GM12878 (cell line): ENCODE measurements around the gene NIPSNAP3A. TPM values are rescaled to one million over a fixed set of nuclear protein-coding genes. Genes with fewer than 3 reads are reported as not detected.

Experiments used
- CEBPZ ChIP-seq: fragments of 150-350 bp; IDR thresholded peaks from 2 replicates; pipeline ENCODE4 v1.6.1; 2016; ENCODE audit warnings: low read depth, low read length
- CREM ChIP-seq: IDR thresholded peaks from 2 replicates; pipeline ENCODE4 v1.6.1; 2014; ENCODE audit warnings: antibody characterized with exemption, low read depth
- EGR1 ChIP-seq, 2 experiments: IDR thresholded peaks; 1 replicate in 1 of 2; 2 replicates in 1 of 2; pipeline ENCODE4 v1.6.1; 2011 to 2012; ENCODE audit warnings: low read depth in 2 of 2, low read length in 2 of 2, borderline replicate concordance in 1 of 2, mild to moderate bottlenecking in 1 of 2, moderate library complexity in 1 of 2
- EZH2 ChIP-seq: IDR thresholded peaks from 2 replicates; pipeline ENCODE4 v1.6.1; 2012; ENCODE audit warnings: low read depth, mild to moderate bottlenecking, control low read depth, inconsistent platforms, low read length, borderline replicate concordance; ENCODE audit not compliant: control insufficient read depth
- HDAC6 ChIP-seq: fragments of 200-600 bp; sonication (generic); IDR thresholded peaks from one replicate; pipeline ENCODE4 v1.8.0; 2017; ENCODE audit warnings: antibody characterized with exemption; ENCODE audit not compliant: unreplicated experiment
- MTA3 ChIP-seq: IDR thresholded peaks from 2 replicates; pipeline ENCODE4 v1.6.1; 2012; ENCODE audit warnings: low read length, inconsistent platforms, borderline replicate concordance
- NKRF ChIP-seq: fragments of 450-650 bp; conservative IDR thresholded peaks from 2 replicates; pipeline ENCODE4 v1.6.1; 2017; ENCODE audit warnings: mild to moderate bottlenecking, moderate library complexity
- NRF1 ChIP-seq: conservative IDR thresholded peaks from 2 replicates; pipeline ENCODE4 v1.6.1; 2011; ENCODE audit warnings: mild to moderate bottlenecking, low read depth, low read length, improper control_type of control experiment
- RAD21 ChIP-seq: IDR thresholded peaks from 2 replicates; pipeline ENCODE4 v1.6.1; 2011; ENCODE audit warnings: mild to moderate bottlenecking, low read depth, low read length, moderate library complexity; ENCODE audit not compliant: insufficient read depth
- SKIL ChIP-seq: fragments of 450-650 bp; IDR thresholded peaks from 2 replicates; pipeline ENCODE4 v1.6.1; 2017; ENCODE audit warnings: mild to moderate bottlenecking, low read depth, inconsistent platforms; ENCODE audit not compliant: poor library complexity, severe bottlenecking
- SMAD5 ChIP-seq: IDR thresholded peaks from 2 replicates; pipeline ENCODE4 v1.6.1; 2016; ENCODE audit warnings: antibody characterized with exemption, low read depth
- WRNIP1 ChIP-seq: IDR thresholded peaks from 2 replicates; pipeline ENCODE4 v1.6.1; 2011; ENCODE audit warnings: low read depth, low read length, improper control_type of control experiment, borderline replicate concordance
- YBX1 ChIP-seq: fragments of 450-650 bp; IDR thresholded peaks from 2 replicates; pipeline ENCODE4 v1.6.1; 2016; ENCODE audit warnings: antibody characterized with exemption
- ZNF384 ChIP-seq: IDR thresholded peaks from 2 replicates; pipeline ENCODE4 v1.6.1; 2012; ENCODE audit warnings: low read depth, mild to moderate bottlenecking, low read length, improper control_type of control experiment, borderline replicate concordance
- ZSCAN29 ChIP-seq: fragments of 450-650 bp; IDR thresholded peaks from 2 replicates; pipeline ENCODE4 v1.6.1; 2017; ENCODE audit warnings: mild to moderate bottlenecking, moderate library complexity
- polyA plus RNA-seq, 11 experiments: library from polyadenylated mRNA; depleted of rRNA in 4 of 11; unstranded in 6 of 11; stranded (reverse) in 5 of 11; fragments of >200 nt; fragmentation: Nextera tagmentation in 4 of 11; fragmentation: Illumina TruSeq in 1 of 11; extraction: Ambion mirVana in 4 of 11; extraction: Trizol in 1 of 11; gene quantifications; 1 replicate in 1 of 11; 2 replicates in 10 of 11; pipeline versions ENCODE4 v1.2.1 to v1.2.3, GENCODE V29; 2011 to 2016; ENCODE audit warnings: inconsistent platforms in 2 of 11, missing spikeins in 2 of 11, low read depth in 1 of 11
- total RNA-seq, 4 experiments: library from RNA; depleted of rRNA in 3 of 4; stranded (reverse); fragments of >200 nt in 3 of 4; fragmentation: Illumina TruSeq in 1 of 4; extraction: Trizol in 1 of 4; gene quantifications; 2 replicates each; pipeline versions ENCODE4 v1.2.1 to v1.2.3, GENCODE V29; 2013 to 2021
- TF ChIP-seq, protein P1 (sequence below): fragments of 450-650 bp; formaldehyde crosslinking; IDR thresholded peaks from 2 replicates; pipeline ENCODE4 v1.5.0; 2022; ENCODE audit warnings: mild to moderate bottlenecking, missing genetic modification characterization
- TF ChIP-seq, protein P2 (sequence below): fragments of 450-650 bp; IDR thresholded peaks from 2 replicates; pipeline ENCODE4 v1.6.1; 2014; ENCODE audit warnings: mild to moderate bottlenecking

NIPSNAP3A gene
- total and polyA plus RNA-seq, 10 of the 15 experiments (the other 5 are each of a cell fraction or from before 2014, with no cell fraction given) = 19.1 to 87.2 (median 34.0) TPM

- TF ChIP-seq, protein P1, sequence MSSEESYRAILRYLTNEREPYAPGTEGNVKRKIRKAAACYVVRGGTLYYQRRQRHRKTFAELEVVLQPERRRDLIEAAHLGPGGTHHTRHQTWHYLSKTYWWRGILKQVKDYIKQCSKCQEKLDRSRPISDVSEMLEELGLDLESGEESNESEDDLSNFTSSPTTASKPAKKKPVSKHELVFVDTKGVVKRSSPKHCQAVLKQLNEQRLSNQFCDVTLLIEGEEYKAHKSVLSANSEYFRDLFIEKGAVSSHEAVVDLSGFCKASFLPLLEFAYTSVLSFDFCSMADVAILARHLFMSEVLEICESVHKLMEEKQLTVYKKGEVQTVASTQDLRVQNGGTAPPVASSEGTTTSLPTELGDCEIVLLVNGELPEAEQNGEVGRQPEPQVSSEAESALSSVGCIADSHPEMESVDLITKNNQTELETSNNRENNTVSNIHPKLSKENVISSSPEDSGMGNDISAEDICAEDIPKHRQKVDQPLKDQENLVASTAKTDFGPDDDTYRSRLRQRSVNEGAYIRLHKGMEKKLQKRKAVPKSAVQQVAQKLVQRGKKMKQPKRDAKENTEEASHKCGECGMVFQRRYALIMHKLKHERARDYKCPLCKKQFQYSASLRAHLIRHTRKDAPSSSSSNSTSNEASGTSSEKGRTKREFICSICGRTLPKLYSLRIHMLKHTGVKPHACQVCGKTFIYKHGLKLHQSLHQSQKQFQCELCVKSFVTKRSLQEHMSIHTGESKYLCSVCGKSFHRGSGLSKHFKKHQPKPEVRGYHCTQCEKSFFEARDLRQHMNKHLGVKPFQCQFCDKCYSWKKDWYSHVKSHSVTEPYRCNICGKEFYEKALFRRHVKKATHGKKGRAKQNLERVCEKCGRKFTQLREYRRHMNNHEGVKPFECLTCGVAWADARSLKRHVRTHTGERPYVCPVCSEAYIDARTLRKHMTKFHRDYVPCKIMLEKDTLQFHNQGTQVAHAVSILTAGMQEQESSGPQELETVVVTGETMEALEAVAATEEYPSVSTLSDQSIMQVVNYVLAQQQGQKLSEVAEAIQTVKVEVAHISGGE (CRISPR knock-in tag) = no peak
- TF ChIP-seq CEBPZ (no peak), MTA3 (peak; percentile 74; the same call in 1 of the 2 replicates), YBX1 (no peak), NKRF (no peak; the same call in 1 of the 2 replicates), EGR1 (IDR thresholded peaks at IDR 0.05; ENCODE audit: borderline replicate concordance in 1 of 2, low read depth in 2 of 2, low read length in 2 of 2) (no peak), SKIL (peak; percentile 66), HDAC6 (no peak), RAD21 (no peak), NRF1 (no peak), WRNIP1 (no peak), SMAD5 (peak; percentile 73; the same call in 1 of the 2 replicates), EZH2 (no peak), CREM (peak; percentile 90), ZSCAN29 (no peak), ZNF384 (peak; percentile 68)
- TF ChIP-seq, protein P2, sequence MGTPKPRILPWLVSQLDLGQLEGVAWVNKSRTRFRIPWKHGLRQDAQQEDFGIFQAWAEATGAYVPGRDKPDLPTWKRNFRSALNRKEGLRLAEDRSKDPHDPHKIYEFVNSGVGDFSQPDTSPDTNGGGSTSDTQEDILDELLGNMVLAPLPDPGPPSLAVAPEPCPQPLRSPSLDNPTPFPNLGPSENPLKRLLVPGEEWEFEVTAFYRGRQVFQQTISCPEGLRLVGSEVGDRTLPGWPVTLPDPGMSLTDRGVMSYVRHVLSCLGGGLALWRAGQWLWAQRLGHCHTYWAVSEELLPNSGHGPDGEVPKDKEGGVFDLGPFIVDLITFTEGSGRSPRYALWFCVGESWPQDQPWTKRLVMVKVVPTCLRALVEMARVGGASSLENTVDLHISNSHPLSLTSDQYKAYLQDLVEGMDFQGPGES = no peak
Measured at GRCh38 chr9:104774831-104775573, 27.5 kb downstream of the NIPSNAP3A start (continued).
